ENCODE results near the gene DUSP15. TPM values are rescaled to one million over a fixed set of nuclear protein-coding genes. Genes with fewer than 3 reads are reported as not detected.
"Not testable (repeated sequence)": the region's sequence is repeated elsewhere in the genome, so short reads cannot be mapped to it uniquely, and the experiment has no call there.

The DUSP15 gene, protein sequence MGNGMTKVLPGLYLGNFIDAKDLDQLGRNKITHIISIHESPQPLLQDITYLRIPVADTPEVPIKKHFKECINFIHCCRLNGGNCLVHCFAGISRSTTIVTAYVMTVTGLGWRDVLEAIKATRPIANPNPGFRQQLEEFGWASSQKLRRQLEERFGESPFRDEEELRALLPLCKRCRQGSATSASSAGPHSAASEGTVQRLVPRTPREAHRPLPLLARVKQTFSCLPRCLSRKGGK
- 2.4 and 2.5 TPM in 2 replicates for total RNA-seq (2014; rRNA removed; shearing (Covaris generic))

DNA sequence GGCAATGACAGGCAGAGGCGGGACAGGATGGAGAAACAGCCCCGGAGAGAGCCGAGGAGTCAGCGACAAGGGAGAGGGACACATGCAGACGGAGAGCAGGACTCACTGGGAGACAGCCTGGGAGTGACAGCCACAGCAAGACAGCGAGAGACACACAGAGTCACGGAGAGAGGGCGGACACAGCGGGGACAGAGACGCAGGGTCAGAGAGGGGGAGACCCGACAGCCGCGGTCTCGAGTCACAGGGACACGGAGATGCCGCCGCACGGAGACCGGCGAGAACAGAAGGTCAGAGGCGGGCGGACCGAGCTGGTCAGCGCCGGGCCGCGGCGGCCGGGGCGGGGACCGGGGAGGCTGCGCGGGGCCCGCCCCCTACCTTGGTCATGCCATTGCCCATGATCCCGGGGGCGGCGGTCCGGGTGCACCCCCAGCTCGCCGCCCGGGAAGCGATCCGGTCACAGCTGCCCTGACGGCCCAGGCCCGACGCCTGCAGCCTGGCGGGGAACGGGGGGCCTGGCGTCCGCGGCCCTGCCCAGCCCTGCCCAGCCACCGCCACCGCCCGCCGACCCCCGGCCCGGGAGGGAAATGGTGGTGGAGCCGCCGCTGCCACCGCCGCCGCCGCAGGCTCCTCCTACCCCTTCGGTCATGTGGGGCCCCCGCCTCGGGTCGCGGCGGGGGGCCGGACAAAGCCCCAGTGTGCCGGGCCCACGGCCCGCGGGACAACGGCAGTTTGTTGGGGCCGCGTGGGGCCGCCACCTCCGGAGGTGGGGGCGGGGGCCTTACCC, at the start of gene DUSP15, which contains the start of gene TTLL9:
Gene DUSP15, minus strand, starts transcription at position 586 of the 784 bp plus-strand sequence. Its CDS starts 190 bp downstream, at position 396.
Gene TTLL9, plus strand, starts transcription at position 693 of the 784 bp plus-strand sequence. CDS start 493 bp downstream, outside the sequence.
- no peak for DNase-seq (ENCODE audit: low spot score)

- no peak for DNase-seq (ENCODE audit: low spot score)
Measured at GRCh38 chr20:31919410-31920155, 49.3 kb upstream of the DUSP15 start.

DNA sequence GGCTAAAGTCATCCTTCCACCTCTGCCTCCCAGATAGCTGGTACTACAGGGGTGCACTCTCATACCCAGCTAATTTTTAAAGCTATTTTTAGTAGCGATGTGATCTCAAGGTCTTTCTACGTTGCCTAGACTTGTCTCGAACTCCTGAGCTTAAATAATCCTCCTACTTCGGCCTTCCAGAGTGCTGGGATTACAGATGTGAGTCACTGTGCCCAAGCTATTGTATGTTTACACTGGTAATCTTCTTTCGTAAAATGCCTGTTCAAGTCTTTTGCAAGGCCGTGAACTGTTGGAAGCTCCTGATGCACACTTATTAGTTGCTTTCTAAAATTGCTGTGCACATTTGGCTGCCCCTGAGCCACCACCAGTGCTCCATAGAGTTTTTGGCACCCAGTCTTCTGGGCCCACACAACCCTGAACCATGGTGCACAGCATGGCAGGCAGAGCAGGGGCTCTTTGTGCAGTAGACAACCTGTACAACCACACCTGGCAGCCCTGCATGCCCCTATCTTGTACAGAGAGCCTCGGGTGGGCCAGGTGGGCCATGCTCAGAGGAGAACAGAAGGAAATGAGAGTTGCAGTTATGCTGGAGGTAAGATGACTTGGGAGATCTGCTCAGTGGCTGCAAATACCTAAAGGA, 48.3 kb upstream of the DUSP15 start:
- no peak for DNase-seq (ENCODE audit: low spot score)

DNA sequence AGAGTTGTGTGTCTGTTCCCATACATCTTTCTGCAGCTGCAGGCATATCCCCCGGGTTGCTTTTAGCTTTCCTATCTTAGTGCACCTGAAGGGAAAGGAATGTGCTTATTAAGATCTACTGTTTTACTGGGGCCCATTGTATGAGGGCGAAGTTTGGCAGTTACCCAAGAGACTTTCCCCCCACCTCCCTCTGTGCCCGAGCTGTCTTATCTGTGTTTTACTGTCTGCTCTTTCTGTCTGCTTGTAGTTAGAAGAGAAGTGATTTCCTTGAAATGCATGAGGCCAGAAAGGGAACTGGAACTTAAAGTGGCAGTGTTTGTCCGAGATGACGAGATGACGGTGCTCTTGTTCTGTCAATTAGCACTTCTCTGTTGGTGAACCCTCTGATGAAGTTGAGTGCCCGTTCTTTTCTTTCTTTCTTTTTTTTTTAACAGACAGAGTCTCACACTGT, 47.7 kb upstream of the DUSP15 start:
- not testable (repeated sequence) for DNase-seq (ENCODE audit: low spot score)

GRCh38 chr20:31916708-31917107, 46.4 kb upstream of the DUSP15 start:
- DNase-seq (ENCODE audit: low spot score), result no peak

GRCh38 chr20:31915491-31916280, 45.4 kb upstream of the DUSP15 start:
- no peak for DNase-seq (ENCODE audit: low spot score)

GRCh38 chr20:31914170-31914569, 43.8 kb upstream of the DUSP15 start:
- no peak for DNase-seq (ENCODE audit: low spot score)

DNA sequence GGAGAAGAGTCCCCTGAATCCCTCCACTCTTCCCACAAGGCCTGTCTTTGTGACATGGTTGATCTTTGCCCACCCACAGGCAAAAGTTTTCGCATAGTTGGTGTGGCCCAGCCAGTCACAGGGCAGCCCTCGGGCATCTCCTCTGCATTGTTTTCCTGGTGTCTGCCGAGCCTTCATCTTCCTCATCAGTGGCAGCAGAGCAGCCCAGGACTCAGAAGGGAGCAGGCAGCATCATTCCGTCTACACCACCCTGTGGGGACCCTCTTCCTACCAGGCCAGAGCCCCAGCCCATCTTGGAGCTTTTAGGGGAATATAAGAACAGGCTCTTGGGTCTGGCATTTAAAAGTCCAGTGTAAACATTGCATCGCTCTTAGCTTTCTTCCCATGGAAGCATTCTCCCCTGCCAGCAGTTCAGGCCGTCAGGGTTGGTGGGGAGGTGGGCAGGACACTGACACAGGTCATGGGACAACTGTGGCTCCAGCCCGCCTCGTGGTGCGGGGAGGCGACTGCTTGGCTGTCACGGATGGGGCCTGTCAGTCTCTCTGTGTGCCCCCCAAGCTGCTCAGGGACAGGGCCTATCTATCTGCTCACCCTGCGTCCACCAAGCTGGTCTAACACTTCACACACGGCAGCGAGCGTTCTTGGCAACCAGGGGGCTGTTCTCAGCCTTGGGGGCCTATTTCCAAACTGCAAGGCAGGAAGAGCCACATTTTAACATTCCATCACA, 43.3 kb upstream of the DUSP15 start:
- DNase-seq (ENCODE audit: low spot score), result no peak

- no peak for DNase-seq (ENCODE audit: low spot score)
Measured at GRCh38 chr20:31910071-31910803, 39.9 kb upstream of the DUSP15 start.

GRCh38 chr20:31909253-31910070, 39.1 kb upstream of the DUSP15 start:
- DNase-seq (ENCODE audit: low spot score), result no peak

DNA sequence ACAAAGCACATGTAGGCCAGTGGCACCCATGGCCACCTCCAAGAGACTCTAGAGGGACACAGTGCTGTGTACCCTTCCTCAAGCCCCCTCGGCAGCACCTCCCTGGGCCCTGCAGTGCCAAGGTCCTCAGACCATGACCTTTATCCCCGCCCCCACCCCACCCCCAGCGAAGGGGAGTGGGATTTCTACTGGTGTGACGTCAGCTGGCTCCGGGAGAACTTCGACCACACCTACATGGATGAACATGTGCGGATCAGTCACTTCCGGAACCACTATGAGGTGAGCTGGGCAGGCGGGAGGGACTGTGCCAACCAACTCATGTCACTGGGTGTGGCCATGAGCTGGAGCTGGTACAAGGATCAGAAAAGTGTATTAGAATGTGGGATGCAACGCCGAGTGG, 38.1 kb upstream of the DUSP15 start:
- DNase-seq (ENCODE audit: low spot score), result no peak

GRCh38 chr20:31908016-31908415, 37.7 kb upstream of the DUSP15 start:
- DNase-seq (ENCODE audit: low spot score), result no peak

DNA sequence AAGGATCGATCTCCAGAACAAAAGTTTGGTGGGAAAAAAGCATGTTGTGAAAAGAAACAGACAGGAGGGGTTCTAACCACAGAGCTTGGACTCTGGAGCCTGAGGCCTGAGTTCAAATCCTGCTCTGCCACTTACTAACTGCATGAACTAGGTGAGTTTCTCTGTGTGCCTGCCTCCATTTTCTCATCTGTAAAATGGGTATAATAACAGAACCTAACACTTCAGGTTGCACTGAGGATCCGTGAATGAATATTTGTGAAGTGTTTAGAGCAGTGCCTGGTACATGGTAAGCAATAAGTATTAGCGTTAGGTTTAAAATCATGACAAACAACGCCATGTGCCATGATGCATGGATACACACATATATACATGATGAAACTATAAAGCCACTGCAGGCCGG, 36.7 kb upstream of the DUSP15 start:
- no peak for DNase-seq (ENCODE audit: low spot score)

- no peak for DNase-seq (ENCODE audit: low spot score)
Measured at GRCh38 chr20:31906001-31906400, 35.7 kb upstream of the DUSP15 start.

GRCh38 chr20:31903627-31904386, 33.5 kb upstream of the DUSP15 start:
- DNase-seq (ENCODE audit: low spot score), result no peak

DNA sequence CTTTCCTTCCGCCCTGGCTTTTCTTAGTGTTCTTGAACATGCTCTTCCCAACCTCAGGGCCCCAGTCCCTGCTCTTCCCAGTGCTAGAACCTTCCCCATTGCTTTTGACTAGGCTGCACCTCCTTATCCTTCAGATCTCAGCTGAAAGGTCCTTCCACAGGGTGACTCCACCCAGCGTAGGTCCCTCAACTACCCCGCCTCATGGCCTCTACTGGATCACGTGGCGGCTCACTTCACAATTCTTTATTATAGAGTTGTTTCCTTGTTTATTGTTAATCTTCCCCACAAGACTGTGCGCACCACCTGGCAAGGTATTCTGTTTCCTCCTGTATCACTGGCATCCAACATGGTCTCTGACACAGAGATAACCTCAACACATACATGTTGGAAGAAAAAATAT, 31.3 kb upstream of the DUSP15 start:
- DNase-seq (ENCODE audit: low spot score), result no peak

DNA sequence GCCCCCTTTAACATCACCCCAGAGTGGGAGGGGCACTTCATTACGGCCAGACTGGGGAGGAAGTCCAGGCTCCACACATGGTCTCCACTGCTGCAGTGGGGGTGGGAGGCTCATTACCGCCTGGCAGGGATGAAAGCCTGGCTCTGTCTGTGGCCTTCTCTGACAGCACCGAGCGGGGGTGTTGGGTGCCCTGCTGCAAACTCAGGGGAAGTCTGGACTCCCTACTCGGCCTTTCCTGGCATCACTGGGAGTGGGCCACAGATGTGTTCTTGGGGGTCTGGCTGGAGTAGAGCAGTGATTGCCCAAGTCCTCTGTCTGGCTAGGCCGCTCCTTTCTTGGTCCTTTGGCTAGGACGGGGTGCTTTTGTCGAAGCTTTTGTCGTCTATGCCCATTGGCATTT, 27.2 kb upstream of the DUSP15 start:
- DNase-seq (ENCODE audit: low spot score), result no peak

DNA sequence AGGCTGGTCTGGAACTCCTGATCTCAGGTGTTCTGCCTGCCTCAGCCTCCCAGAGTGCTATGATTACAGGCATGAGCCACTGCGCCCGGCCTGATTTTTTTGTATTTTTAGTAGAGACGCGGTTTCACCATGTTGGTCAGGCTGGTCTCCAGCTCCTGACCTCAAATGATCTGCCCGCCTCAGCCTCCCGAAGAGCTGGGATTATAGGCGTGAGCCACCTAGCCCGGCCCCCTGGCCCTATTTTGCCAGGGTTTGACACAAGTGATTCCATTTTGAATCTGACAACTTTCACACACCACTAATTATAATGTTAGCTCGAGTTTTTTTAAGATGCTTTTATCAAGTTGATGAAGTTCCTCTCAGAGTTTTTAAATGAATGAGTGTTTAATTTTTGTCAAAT, 25.7 kb upstream of the DUSP15 start:
- no peak for DNase-seq (ENCODE audit: low spot score)
